GM12878 (cell line): ENCODE data around the gene MEIS2. TPM values are rescaled to one million over a fixed set of nuclear protein-coding genes. Genes with fewer than 3 reads are reported as not detected.

Experiments
- ATAC-seq: fragments of 200-7000 bp; cut with Tn5 transposase; 3 replicates; pipeline ENCODE4 v1.9.1; 2020; ENCODE audit warnings: mild to moderate bottlenecking, moderate library complexity
- BruUV-seq: library from RNA; stranded (reverse); fragments of 400-500 nt; replicated peaks from 2 replicates; lab custom pipeline; 2021; lab: Mats Ljungman, UMichigan
- CTCF ChIA-PET: fragments of 300-600 bp; sonication (Branson Sonifier 250); formaldehyde crosslinking; extraction: SDS; loops from one replicate; lab custom pipeline; 2021; ENCODE audit warnings: inconsistent platforms; lab: Yijun Ruan, JAX
- POLR2A ChIA-PET: fragments of 350-600 bp; formaldehyde crosslinking; extraction: SDS; loops from one replicate; lab custom pipeline; 2021; ENCODE audit warnings: inconsistent platforms; lab: Charles Lee
- RAD21 ChIA-PET: fragments of 300-600 bp; sonication (Branson Sonifier 250); formaldehyde crosslinking; loops from one replicate; lab custom pipeline; 2023; ENCODE audit warnings: antibody characterized with exemption; ENCODE audit not compliant: unreplicated experiment; lab: Charles Lee
- SMC1A ChIA-PET: fragments of 300-600 bp; sonication (Branson Sonifier 250); formaldehyde crosslinking; loops from one replicate; lab custom pipeline; 2023; ENCODE audit not compliant: unreplicated experiment, uncharacterized antibody; lab: Charles Lee
- DNase-seq: peaks from one replicate; pipeline ENCODE4 v3.0.0-alpha.2; 2011; ENCODE audit warnings: low read depth, low spot score
- FAIRE-seq: peaks from 3 replicates; lab custom pipeline; 2011; peaks lifted over from hg19 to GRCh38; lab: Jason Lieb, UNC
- H2AFZ ChIP-seq: 2 replicates; pipeline ENCODE4 v1.6.0; 2011; ENCODE audit warnings: low read depth, low read length, control low read depth; ENCODE audit not compliant: control insufficient read depth
- H3K27ac ChIP-seq: 2 replicates; pipeline ENCODE4 v1.5.1; 2011; ENCODE audit warnings: control low read depth; ENCODE audit not compliant: control insufficient read depth, insufficient read depth
- H3K27me3 ChIP-seq, 2 experiments: replicated peaks in 1 of 2; 2 replicates each; pipeline versions ENCODE4 v1.6.0 to v1.6.1; 2011; ENCODE audit warnings: low read length in 1 of 2; ENCODE audit not compliant: control insufficient read depth in 2 of 2, insufficient read depth in 2 of 2
- H3K36me3 ChIP-seq, 2 experiments: 2 replicates each; pipeline ENCODE4 v1.5.1; 2011; ENCODE audit warnings: low read length in 1 of 2; ENCODE audit not compliant: control insufficient read depth in 2 of 2, insufficient read depth in 2 of 2
- H3K4me1 ChIP-seq: 2 replicates; pipeline ENCODE4 v1.6.1; 2011; ENCODE audit warnings: mild to moderate bottlenecking, low read length, moderate library complexity, mixed read lengths; ENCODE audit not compliant: control insufficient read depth, insufficient read depth
- H3K4me2 ChIP-seq: 2 replicates; pipeline ENCODE4 v1.6.0; 2011; ENCODE audit warnings: control low read depth; ENCODE audit not compliant: control insufficient read depth, insufficient read depth
- H3K4me3 ChIP-seq: fragments of 200-600 bp; sonication (generic); 2 replicates; pipeline ENCODE4 v1.5.1; 2016
- H3K79me2 ChIP-seq: 2 replicates; pipeline ENCODE4 v1.6.0; 2011; ENCODE audit warnings: low read length; ENCODE audit not compliant: control insufficient read depth, insufficient read depth
- H3K9ac ChIP-seq: 2 replicates; pipeline ENCODE4 v1.8.0; 2011; ENCODE audit warnings: low read length, control low read depth, mixed read lengths; ENCODE audit not compliant: control insufficient read depth, insufficient read depth
- H3K9me3 ChIP-seq: replicated peaks from 3 replicates; pipeline ENCODE4 v1.5.1; 2011; ENCODE audit warnings: mild to moderate bottlenecking, low read length; ENCODE audit not compliant: control insufficient read depth, insufficient read depth
- H4K20me1 ChIP-seq: 2 replicates; pipeline ENCODE4 v1.6.0; 2011; ENCODE audit not compliant: control insufficient read depth, insufficient read depth
- FOS ChIP-seq: IDR thresholded peaks from 3 replicates; pipeline ENCODE4 v1.6.1; 2011; ENCODE audit warnings: borderline replicate concordance; ENCODE audit not compliant: insufficient read length; ENCODE audit errors: extremely low read depth
- KAT2A ChIP-seq: conservative IDR thresholded peaks from 2 replicates; pipeline ENCODE4 v1.6.1; 2011; ENCODE audit warnings: low read depth, low read length; ENCODE audit not compliant: control insufficient read depth
- MAX ChIP-seq: IDR thresholded peaks from 2 replicates; pipeline ENCODE4 v1.6.1; 2012; ENCODE audit warnings: low read depth, low read length, improper control_type of control experiment
- MTA2 ChIP-seq: fragments of 450-650 bp; IDR thresholded peaks from 2 replicates; pipeline ENCODE4 v1.6.1; 2016; ENCODE audit warnings: low read depth, mild to moderate bottlenecking, moderate library complexity
- NFIC ChIP-seq: IDR thresholded peaks from 2 replicates; pipeline ENCODE4 v1.6.1; 2012; ENCODE audit warnings: low read depth, mild to moderate bottlenecking, inconsistent platforms, low read length, moderate library complexity
- PBX3 ChIP-seq: IDR thresholded peaks from 2 replicates; pipeline ENCODE4 v1.6.1; 2011; ENCODE audit warnings: mild to moderate bottlenecking, low read depth, low read length, moderate library complexity; ENCODE audit not compliant: insufficient replicate concordance
- PKNOX1 ChIP-seq: fragments of 450-650 bp; IDR thresholded peaks from 2 replicates; pipeline ENCODE4 v1.6.1; 2016; ENCODE audit warnings: mild to moderate bottlenecking
- POLR2AphosphoS2 ChIP-seq: IDR thresholded peaks from 2 replicates; pipeline ENCODE4 v1.6.1; 2011; ENCODE audit warnings: low read depth, mild to moderate bottlenecking, low read length, improper control_type of control experiment, moderate library complexity
- RAD21 ChIP-seq: IDR thresholded peaks from 2 replicates; pipeline ENCODE4 v1.6.1; 2011; ENCODE audit warnings: mild to moderate bottlenecking, low read depth, low read length, moderate library complexity; ENCODE audit not compliant: insufficient read depth
- RAD51 ChIP-seq: fragments of 450-650 bp; IDR thresholded peaks from 2 replicates; pipeline ENCODE4 v1.6.1; 2016; ENCODE audit warnings: moderate library complexity, mild to moderate bottlenecking, inconsistent platforms
- RFX5 ChIP-seq: IDR thresholded peaks from 2 replicates; pipeline ENCODE4 v1.6.1; 2011; ENCODE audit warnings: low read depth, low read length, improper control_type of control experiment
- STAT3 ChIP-seq: IDR thresholded peaks from 2 replicates; pipeline ENCODE4 v1.6.1; 2011; ENCODE audit warnings: low read depth, low read length, improper control_type of control experiment
- SUZ12 ChIP-seq: fragments of 200-600 bp; sonication (generic); IDR thresholded peaks from one replicate; pipeline ENCODE4 v1.6.1; 2018; ENCODE audit warnings: antibody characterized with exemption, mild to moderate bottlenecking; ENCODE audit not compliant: unreplicated experiment
- TCF12 ChIP-seq: IDR thresholded peaks from 2 replicates; pipeline ENCODE4 v1.6.1; 2011; ENCODE audit warnings: low read depth, mild to moderate bottlenecking, low read length
- USF1 ChIP-seq: IDR thresholded peaks from 2 replicates; pipeline ENCODE4 v1.6.1; 2011; ENCODE audit warnings: borderline replicate concordance, low read depth, mild to moderate bottlenecking, moderate library complexity, mixed read lengths, low read length; ENCODE audit not compliant: insufficient read depth; ENCODE audit errors: extremely low read length
- WGBS: methylation state at CpG from one replicate; pipeline ENCODE4 v1.1.6; 2016; ENCODE audit warnings: low lambda C conversion rate; ENCODE audit not compliant: insufficient replicate concordance, insufficient coverage; ENCODE audit errors: missing lambda C conversion rate; 5-methylcytosine and 5-hydroxymethylcytosine counted together
- in situ Hi-C: fragments of 300-500 bp; cut with MboI; formaldehyde crosslinking; loops from 9 replicates; pipeline ENCODE4 v1.14.3; 2018; ENCODE audit warnings: mixed read lengths
- intact Hi-C: fragments of 100-400 bp; cut with micrococcal nuclease; formaldehyde crosslinking; loops from one replicate; pipeline ENCODE4 v1.14.2; 2022; ENCODE audit not compliant: unreplicated experiment
- polyA plus RNA-seq, 11 experiments: library from polyadenylated mRNA; depleted of rRNA in 4 of 11; unstranded in 6 of 11; stranded (reverse) in 5 of 11; fragments of >200 nt; fragmentation: Nextera tagmentation in 4 of 11; fragmentation: Illumina TruSeq in 1 of 11; extraction: Ambion mirVana in 4 of 11; extraction: Trizol in 1 of 11; gene quantifications; 1 replicate in 1 of 11; 2 replicates in 10 of 11; pipeline versions ENCODE4 v1.2.1 to v1.2.3, GENCODE V29; 2011 to 2016; ENCODE audit warnings: inconsistent platforms in 2 of 11, missing spikeins in 2 of 11, low read depth in 1 of 11
- total RNA-seq, 4 experiments: library from RNA; depleted of rRNA in 3 of 4; stranded (reverse); fragments of >200 nt in 3 of 4; fragmentation: Illumina TruSeq in 1 of 4; extraction: Trizol in 1 of 4; gene quantifications; 2 replicates each; pipeline versions ENCODE4 v1.2.1 to v1.2.3, GENCODE V29; 2013 to 2021

MEIS2 gene
- total and polyA plus RNA-seq, 10 of the 15 experiments (the other 5 are each of a cell fraction or from before 2014, with no cell fraction given) = 9.2 to 54.0 (median 20.4) TPM

- ChIA-PET SMC1A (interaction anchor here (0.7 to 1.9 kb wide), 5 partner anchors 19 to 57 kb away, joined by 3 to 7 read pairs (median 3); no protein-coding TSS in a partner anchor), POLR2A (no interaction called here), RAD21 (interaction anchor here (1.2 to 1.4 kb wide), 2 partner anchors 19 to 33 kb away, joined by 3 to 4 read pairs; no protein-coding TSS in a partner anchor), CTCF (no interaction called here)
- ATAC-seq = peak; percentile 46
- Histone ChIP-seq H3K36me3 (no peaks in the 10 kb centered on the region), H3K4me2 (no peak overlapping the region), H4K20me1 (no peaks in the 10 kb centered on the region), H2AFZ (no peak overlapping the region), H3K9ac (no peak overlapping the region)
- DNase-seq = no peak
- BruUV-seq = no TSS peak
- in situ Hi-C loops (no loop called here), intact Hi-C loops (no loop called here)
- TF ChIP-seq SUZ12 = no peak
- TF ChIP-seq STAT3 = no peak
- 0 out of 2 replicates have a peak, but pooled peaks have one; percentile 31 for TF ChIP-seq MTA2
- peak; percentile 49; the same call in 1 of the 2 replicates for TF ChIP-seq RAD51
- TF ChIP-seq POLR2AphosphoS2 = no peak
- no peak for TF ChIP-seq RFX5
- TF ChIP-seq NFIC = no peak
- no peak for TF ChIP-seq FOS
- no peak for TF ChIP-seq USF1
- TF ChIP-seq KAT2A = no peak
- peak; percentile 32 for TF ChIP-seq PBX3
- TF ChIP-seq TCF12 = no peak
- TF ChIP-seq MAX = no peak
- TF ChIP-seq RAD21 = no peak
- TF ChIP-seq PKNOX1 = peak; percentile 45; the same call in 1 of the 2 replicates
- TF ChIP-seq, all 136 proteins: peak for 4
- Histone ChIP-seq H3K27ac (no peak overlapping the region), H3K79me2 (no peaks in the 10 kb centered on the region), H3K27me3 (no peaks in the 10 kb centered on the region), H3K9me3 (no peaks in the 10 kb centered on the region), H3K4me1 (no peaks in the 10 kb centered on the region), H3K4me3 (no peak overlapping the region)
- FAIRE-seq = no peak
- 52% methylated on average over 3 of the region's 3 CpGs for WGBS
Observed at GRCh38 chr15:36940636-36941260, 159.6 kb downstream of the MEIS2 start.
